Mesenchymal stem cell (in vitro differentiated cells and primary cell): Measurements from ENCODE around the gene E2F4.

Experiments
- DNase-seq: peaks from one replicate; pipeline ENCODE4 v3.0.0-alpha.2; 2013
- H2AFZ ChIP-seq: one replicate; pipeline ENCODE4 v1.6.1; 2013; ENCODE audit warnings: low read depth, mild to moderate bottlenecking, control low read depth, inconsistent platforms, low read length, moderate library complexity
- H2AK5ac ChIP-seq: 2 replicates; pipeline ENCODE4 v1.6.1; 2013; ENCODE audit warnings: low read length, moderate library complexity, mild to moderate bottlenecking, inconsistent platforms; ENCODE audit not compliant: severe bottlenecking
- H2BK120ac ChIP-seq: one replicate; pipeline ENCODE4 v1.6.1; 2013; ENCODE audit warnings: low read depth, mild to moderate bottlenecking, inconsistent platforms, low read length, moderate library complexity
- H2BK12ac ChIP-seq, 2 experiments: one replicate each; pipeline ENCODE4 v1.6.1; 2013; ENCODE audit warnings: inconsistent platforms in 2 of 2, low read length in 2 of 2, mild to moderate bottlenecking in 2 of 2, moderate library complexity in 2 of 2, control low read depth in 1 of 2
- H2BK15ac ChIP-seq: one replicate; pipeline ENCODE4 v1.6.1; 2013; ENCODE audit warnings: mild to moderate bottlenecking, low read depth, inconsistent platforms; ENCODE audit not compliant: poor library complexity, severe bottlenecking
- H2BK5ac ChIP-seq: 2 replicates; pipeline ENCODE4 v1.6.1; 2013; ENCODE audit warnings: low read depth, mild to moderate bottlenecking, low read length, control low read depth, inconsistent platforms; ENCODE audit not compliant: poor library complexity, severe bottlenecking
- H3K14ac ChIP-seq, 2 experiments: one replicate each; pipeline ENCODE4 v1.6.1; 2013; ENCODE audit warnings: inconsistent platforms in 2 of 2, low read length in 2 of 2, control low read depth in 1 of 2, mild to moderate bottlenecking in 1 of 2, moderate library complexity in 1 of 2
- H3K18ac ChIP-seq, 2 experiments: one replicate each; pipeline ENCODE4 v1.6.1; 2013; ENCODE audit warnings: inconsistent platforms in 2 of 2, low read length in 2 of 2, control low read depth in 1 of 2, low read depth in 1 of 2, mild to moderate bottlenecking in 1 of 2
- H3K23ac ChIP-seq, 2 experiments: one replicate each; pipeline ENCODE4 v1.6.1; 2013; ENCODE audit warnings: inconsistent platforms in 2 of 2, low read length in 2 of 2, mild to moderate bottlenecking in 2 of 2, moderate library complexity in 2 of 2, control low read depth in 1 of 2
- H3K27ac ChIP-seq: 2 replicates; pipeline ENCODE4 v1.5.1; 2013; ENCODE audit warnings: mild to moderate bottlenecking, moderate library complexity, low read length, control low read depth, inconsistent platforms; ENCODE audit not compliant: poor library complexity, severe bottlenecking
- H3K27me3 ChIP-seq, 2 experiments: 2 replicates each; pipeline versions ENCODE4 v1.6.1 to v1.7.0; 2013; ENCODE audit warnings: low read length in 2 of 2, mild to moderate bottlenecking in 2 of 2, moderate library complexity in 2 of 2, control low read depth in 1 of 2, inconsistent platforms in 1 of 2; ENCODE audit not compliant: control insufficient read depth in 1 of 2, insufficient read depth in 1 of 2
- H3K36me3 ChIP-seq, 2 experiments: 2 replicates each; pipeline versions ENCODE4 v1.6.1 to v1.7.0; 2013; ENCODE audit warnings: low read length in 2 of 2, control low read depth in 1 of 2, inconsistent platforms in 1 of 2, low read depth in 1 of 2, mild to moderate bottlenecking in 1 of 2; ENCODE audit not compliant: insufficient read depth in 2 of 2, control insufficient read depth in 1 of 2
- H3K4ac ChIP-seq, 2 experiments: one replicate each; pipeline ENCODE4 v1.6.1; 2013; ENCODE audit warnings: inconsistent platforms in 2 of 2, low read length in 2 of 2, mild to moderate bottlenecking in 2 of 2, moderate library complexity in 2 of 2, control low read depth in 1 of 2, low read depth in 1 of 2
- H3K4me1 ChIP-seq: 2 replicates; pipeline ENCODE4 v1.6.1; 2013; ENCODE audit warnings: low read depth, low read length, control low read depth; ENCODE audit not compliant: control insufficient read depth, insufficient read depth
- H3K4me2 ChIP-seq: 2 replicates; pipeline ENCODE4 v1.6.1; 2013; ENCODE audit warnings: low read length, mild to moderate bottlenecking, inconsistent platforms; ENCODE audit not compliant: poor library complexity, severe bottlenecking
- H3K4me3 ChIP-seq, 2 experiments: 2 replicates each; pipeline versions ENCODE4 v1.5.1 to v1.7.0; 2013; ENCODE audit warnings: low read length in 2 of 2, mild to moderate bottlenecking in 2 of 2, control low read depth in 1 of 2, low read depth in 1 of 2; ENCODE audit not compliant: insufficient read depth in 1 of 2
- H3K79me1 ChIP-seq: replicated peaks from 2 replicates; pipeline ENCODE4 v1.6.1; 2013; ENCODE audit warnings: mild to moderate bottlenecking, control low read depth, low read length, inconsistent platforms; ENCODE audit not compliant: poor library complexity, severe bottlenecking
- H3K9ac ChIP-seq: 2 replicates; pipeline ENCODE4 v1.7.0; 2013; ENCODE audit warnings: mild to moderate bottlenecking, low read length, moderate library complexity
- H3K9me3 ChIP-seq: 2 replicates; pipeline ENCODE4 v1.7.0; 2013; ENCODE audit warnings: mild to moderate bottlenecking, low read length; ENCODE audit not compliant: control insufficient read depth
- H4K8ac ChIP-seq: one replicate; pipeline ENCODE4 v1.6.1; 2013; ENCODE audit warnings: inconsistent platforms, mild to moderate bottlenecking, low read length, moderate library complexity
- H4K91ac ChIP-seq: one replicate; pipeline ENCODE4 v1.6.1; 2013; ENCODE audit warnings: mild to moderate bottlenecking, low read length, inconsistent platforms
- WGBS: methylation state at CpG from one replicate; pipeline ENCODE4 v1.1.7; 2013; ENCODE audit warnings: mixed read lengths; 5-methylcytosine and 5-hydroxymethylcytosine counted together

The E2F4 gene

DNA sequence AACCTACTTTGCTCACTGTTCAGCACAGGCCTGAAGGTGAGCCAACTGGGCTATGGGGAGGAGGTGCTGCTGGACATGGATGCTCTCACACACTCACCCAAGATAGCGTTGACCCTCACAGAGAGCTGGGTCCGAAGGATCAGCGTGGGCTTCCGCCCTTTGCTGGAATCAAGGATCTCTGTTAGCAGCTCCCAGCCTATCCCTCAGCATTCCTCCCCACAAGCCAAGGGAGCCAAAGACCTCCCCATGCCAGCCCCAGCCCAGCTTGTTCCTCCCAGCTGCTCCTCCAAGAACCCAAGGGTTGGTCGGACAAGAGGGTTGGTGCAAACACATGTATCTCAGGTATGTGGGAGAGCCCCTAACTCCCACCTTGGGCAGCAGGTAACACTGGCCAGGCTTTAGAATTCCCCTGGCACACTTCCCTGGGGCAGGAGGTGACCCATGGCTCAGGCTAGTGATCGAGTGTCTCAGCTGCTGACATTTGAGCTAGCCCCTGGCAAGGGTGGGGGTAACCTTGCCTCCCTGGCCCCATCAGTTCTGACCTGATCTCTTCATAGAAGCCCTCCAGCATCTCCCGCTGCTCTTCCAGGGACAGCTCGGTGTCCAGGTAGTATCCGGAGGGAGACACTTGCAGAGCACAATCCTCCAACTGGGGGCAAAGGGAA is 47.0 kb downstream of the E2F4 start:
- WGBS = over 99% methylated on average over 9 of the region's 9 CpGs
- Histone ChIP-seq H2BK12ac (peak overlapping the region in 1 of 2 experiments; percentile 32), H3K9ac (no peak overlapping the region), H2AK5ac (no peak overlapping the region), H2BK120ac (no peak overlapping the region), H4K91ac (no peak overlapping the region), H3K4ac (peak overlapping the region in 1 of 2 experiments; percentile 25), H2BK15ac (no peak overlapping the region), H3K4me3 (no peak overlapping the region), H3K18ac (no peak overlapping the region), H3K79me1 (peaks cover 46% of the 10 kb centered on the region), H3K27ac (no peak overlapping the region), H4K8ac (no peak overlapping the region), H3K14ac (no peak overlapping the region), H3K27me3 (no peaks in the 10 kb centered on the region), H3K36me3 (peaks cover 60 to 67% of the 10 kb centered on the region in 2 experiments), H3K23ac (no peak overlapping the region), H3K9me3 (no peaks in the 10 kb centered on the region), H3K4me2 (no peak overlapping the region), H2AFZ (no peak overlapping the region), H3K4me1 (peaks cover 24% of the 10 kb centered on the region), H2BK5ac (no peak overlapping the region)
- no peak for DNase-seq

GRCh38 chr16:67240506-67240905 is 48.6 kb downstream of the E2F4 start:
- peaks cover 39% of the 10 kb centered on the region for H3K79me1 ChIP-seq
- H2BK5ac ChIP-seq = peak overlapping the region; percentile 67
- H2AK5ac ChIP-seq = peak overlapping the region; percentile 96
- 37% methylated on average over 4 of the region's 4 CpGs for WGBS
- H3K27ac ChIP-seq = peak overlapping the region; percentile 95
- H3K14ac ChIP-seq = peak overlapping the region in 1 of 2 experiments; percentile 88
- peak overlapping the region; percentile 97 for H2BK120ac ChIP-seq
- peak; percentile 77 for DNase-seq
- peaks cover 47 to 55% of the 10 kb centered on the region in 2 experiments for H3K36me3 ChIP-seq
- peaks cover 40% of the 10 kb centered on the region for H3K4me1 ChIP-seq
- peak overlapping the region; percentile 87 for H4K91ac ChIP-seq
- peak overlapping the region; percentile 68 for H3K9ac ChIP-seq
- peak overlapping the region; percentile 58 to 94 for H3K18ac ChIP-seq
- peak overlapping the region; percentile 66 for H2BK15ac ChIP-seq
- no peak overlapping the region for H2AFZ ChIP-seq
- H3K4ac ChIP-seq = peak overlapping the region; percentile 62 to 97
- H2BK12ac ChIP-seq = peak overlapping the region; percentile 59 to 99
- H3K4me2 ChIP-seq = no peak overlapping the region
- H3K27me3 ChIP-seq = no peaks in the 10 kb centered on the region
- H3K23ac ChIP-seq = peak overlapping the region in 1 of 2 experiments; percentile 76
- no peaks in the 10 kb centered on the region for H3K9me3 ChIP-seq
- H4K8ac ChIP-seq = peak overlapping the region; percentile 77
- H3K4me3 ChIP-seq = no peak overlapping the region

DNA sequence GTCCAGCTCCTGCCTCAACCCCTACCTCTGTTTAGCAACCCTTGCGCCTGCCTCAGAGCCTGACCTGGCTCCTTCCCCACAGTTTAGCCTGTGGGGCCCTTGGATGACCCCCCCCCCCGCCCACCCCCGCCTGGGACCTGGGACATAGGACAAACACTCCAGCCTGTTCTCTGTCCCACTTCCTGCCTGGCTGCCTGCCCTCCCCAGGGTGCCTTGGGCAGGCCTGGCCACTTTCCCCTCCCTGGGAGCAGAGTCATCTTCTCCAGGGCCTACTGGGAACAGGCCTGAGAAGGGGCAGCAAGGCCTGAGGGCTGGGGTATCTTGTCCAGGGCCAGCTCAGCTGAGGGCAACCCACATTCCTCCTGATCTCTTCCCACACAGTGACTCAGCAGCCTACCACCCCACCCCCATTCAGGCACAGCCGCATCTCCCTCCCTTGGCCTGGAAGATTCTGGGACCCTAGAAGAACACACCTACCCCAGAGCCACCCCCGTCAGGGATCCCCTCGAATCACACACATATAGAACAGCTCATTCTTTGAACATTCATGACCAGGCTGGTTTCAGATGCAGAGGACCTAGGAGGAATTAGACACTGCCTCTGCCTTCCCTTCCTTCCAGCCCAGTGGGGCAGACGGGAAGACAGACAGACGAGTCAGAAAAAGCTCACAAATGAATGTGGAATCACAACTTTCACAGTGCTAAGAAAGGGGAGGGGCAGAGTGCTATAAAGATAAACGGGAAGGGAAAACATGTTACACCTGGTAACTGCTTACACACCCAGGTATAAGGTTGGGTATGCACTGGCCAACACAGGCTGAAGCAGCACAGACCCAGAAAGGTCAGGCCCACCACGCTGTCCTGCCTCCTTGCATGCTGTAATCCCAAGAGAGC is 49.3 kb downstream of the E2F4 start:
- Histone ChIP-seq H2AFZ (no peak overlapping the region), H3K4me2 (peak overlapping the region; percentile 24), H3K9ac (peak overlapping the region; percentile 68), H3K27ac (peak overlapping the region; percentile 95), H3K4me1 (peaks cover 45% of the 10 kb centered on the region), H3K4me3 (peak overlapping the region in 1 of 2 experiments; percentile 6), H3K4ac (peak overlapping the region; percentile 62 to 97), H3K23ac (peak overlapping the region in 1 of 2 experiments; percentile 76), H3K9me3 (no peaks in the 10 kb centered on the region), H4K8ac (peak overlapping the region; percentile 92), H3K79me1 (peaks cover 32% of the 10 kb centered on the region), H2BK15ac (peak overlapping the region; percentile 66), H4K91ac (peak overlapping the region; percentile 95), H3K14ac (peak overlapping the region in 1 of 2 experiments; percentile 88), H2BK120ac (peak overlapping the region; percentile 97), H3K18ac (peak overlapping the region; percentile 88 to 94), H2BK5ac (peak overlapping the region; percentile 67), H2BK12ac (peak overlapping the region; percentile 97 to 99), H3K27me3 (no peaks in the 10 kb centered on the region), H2AK5ac (peak overlapping the region; percentile 96), H3K36me3 (peaks cover 40 to 47% of the 10 kb centered on the region in 2 experiments)
- DNase-seq = peak; percentile 94
- 32% methylated on average over 7 of the region's 10 CpGs for WGBS
